Measurements from ENCODE around the gene MMP17.
"Not testable (repeated sequence)": the region's sequence is repeated elsewhere in the genome, so short reads cannot be mapped to it uniquely, and the experiment has no call there.

Gene MMP17

GRCh38 chr12:131867471-131867870, 39.3 kb downstream of the MMP17 start:
- DNase-seq, result no peak

- no peak for DNase-seq
These were observed 39.9 kb downstream of the MMP17 start for GRCh38 chr12:131867891-131868675.

GRCh38 chr12:131869871-131870418, 41.8 kb downstream of the MMP17 start:
- DNase-seq, result no peak

GRCh38 chr12:131871677-131872076, 43.5 kb downstream of the MMP17 start:
- DNase-seq, result no peak

- no peak for DNase-seq
These were observed 44.2 kb downstream of the MMP17 start for GRCh38 chr12:131872154-131873051.

GRCh38 chr12:131873293-131873692, 45.1 kb downstream of the MMP17 start:
- DNase-seq, result no peak

GRCh38 chr12:131874972-131875371, 46.8 kb downstream of the MMP17 start:
- DNase-seq, result not testable (repeated sequence)

- DNase-seq, result not testable (repeated sequence)
These were observed 49.0 kb downstream of the MMP17 start for GRCh38 chr12:131877216-131877615.

- DNase-seq, result not testable (repeated sequence)
These were observed 50.2 kb downstream of the MMP17 start for GRCh38 chr12:131878436-131878835.

- DNase-seq, result no peak
These were observed 54.8 kb downstream of the MMP17 start for GRCh38 chr12:131882804-131883520.

GRCh38 chr12:131883521-131883900, 55.3 kb downstream of the MMP17 start:
- DNase-seq, result no peak

GRCh38 chr12:131885076-131885475, 56.9 kb downstream of the MMP17 start:
- not testable (repeated sequence) for DNase-seq

GRCh38 chr12:131885543-131886057, 57.4 kb downstream of the MMP17 start:
- DNase-seq, result no peak

- not testable (repeated sequence) for DNase-seq
These were observed 63.5 kb downstream of the MMP17 start for GRCh38 chr12:131891722-131892121.

GRCh38 chr12:131892711-131893604, 64.8 kb downstream of the MMP17 start:
- no peak for DNase-seq

- no peak for DNase-seq
These were observed 65.6 kb downstream of the MMP17 start for GRCh38 chr12:131893605-131894312.

- DNase-seq, result peak; percentile 94
These were observed 66.2 kb downstream of the MMP17 start, which contains the start of gene ULK1 for GRCh38 chr12:131894313-131894860. Gene ULK1 (plus strand): TSS chr12:131894622. CDS start chr12:131895002, 380 bp downstream.

- DNase-seq, result no peak
These were observed 66.9 kb downstream of the MMP17 start for GRCh38 chr12:131894981-131895639.

- no peak for DNase-seq
These were observed 67.5 kb downstream of the MMP17 start for GRCh38 chr12:131895640-131896079.

Data from activated CD4-positive, alpha-beta T cell treated with anti-CD3 and anti-CD28 coated beads, Interleukin-10, Interleukin-2, amounts not matched to agents 100 ng/mL and 50 ng/mL, durations not matched to agents 16 hours and 8 hours (primary cell).